NB4 (cell line): ENCODE data around the gene A2ML1.

Source experiments
- DNase-seq: peaks from one replicate; pipeline ENCODE4 v3.0.0; 2010; ENCODE audit warnings: low read depth
- H3K4me3 ChIP-seq: one replicate; pipeline ENCODE4 v1.5.1; 2011; ENCODE audit warnings: mild to moderate bottlenecking, low read depth, low read length, moderate library complexity
- MYC ChIP-seq: IDR thresholded peaks from 2 replicates; pipeline ENCODE4 v1.6.1; 2011; ENCODE audit warnings: low read depth, low read length
- POLR2A ChIP-seq: IDR thresholded peaks from 2 replicates; pipeline ENCODE4 v1.6.1; 2011; ENCODE audit warnings: mild to moderate bottlenecking; ENCODE audit not compliant: insufficient read length; ENCODE audit errors: extremely low read depth
- TF ChIP-seq, protein P1 (sequence below): IDR thresholded peaks from 2 replicates; pipeline ENCODE4 v1.6.1; 2011; ENCODE audit warnings: low read depth, low read length
- TF ChIP-seq, protein P2 (sequence below): IDR thresholded peaks from one replicate; pipeline ENCODE4 v1.5.1; 2012; ENCODE audit warnings: low read depth, low read length

Gene A2ML1

DNA sequence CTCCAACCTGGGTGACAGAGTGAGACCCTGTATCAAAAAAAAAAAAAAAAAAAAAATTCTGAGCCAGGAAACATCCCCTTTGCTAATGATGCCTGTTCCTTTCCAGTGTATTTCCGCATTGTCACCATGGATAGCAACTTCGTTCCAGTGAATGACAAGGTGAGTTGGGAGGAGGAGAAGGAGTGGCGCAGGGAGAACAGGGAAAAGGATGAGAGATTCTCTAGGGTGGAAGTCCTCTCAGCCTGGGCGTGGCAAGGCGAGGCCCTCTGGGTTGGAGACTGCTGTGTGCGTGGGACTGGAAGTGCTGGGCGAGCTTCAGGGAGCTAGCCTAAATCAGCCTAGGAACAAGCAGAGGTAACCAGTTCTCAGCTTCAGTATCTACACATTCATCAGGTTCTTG is 7.2 kb downstream of the A2ML1 start:
- TF ChIP-seq, protein P1, sequence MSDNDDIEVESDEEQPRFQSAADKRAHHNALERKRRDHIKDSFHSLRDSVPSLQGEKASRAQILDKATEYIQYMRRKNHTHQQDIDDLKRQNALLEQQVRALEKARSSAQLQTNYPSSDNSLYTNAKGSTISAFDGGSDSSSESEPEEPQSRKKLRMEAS, result no peak
- TF ChIP-seq MYC, result no peak
- H3K4me3 ChIP-seq, result no peak overlapping the region
- DNase-seq, result no peak

DNA sequence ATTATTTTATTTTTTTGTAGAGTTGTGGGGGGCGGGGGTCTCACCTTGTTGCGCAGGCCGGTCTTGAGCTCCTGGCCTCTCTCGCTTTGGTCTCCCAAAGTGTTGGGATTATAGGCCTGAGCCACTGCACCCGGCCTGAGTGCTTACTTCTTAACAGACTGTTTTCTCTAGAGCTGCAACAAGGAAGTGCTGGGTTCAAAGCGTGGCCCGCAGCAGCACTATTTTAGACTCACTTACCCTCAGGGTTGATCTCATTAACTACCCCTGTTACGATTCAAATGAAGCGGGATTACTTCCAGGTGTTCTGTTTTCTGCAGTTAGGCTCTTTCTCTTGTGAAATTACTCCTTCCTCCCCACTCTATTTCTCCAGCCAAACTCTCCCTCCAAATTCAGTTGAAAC is 8.7 kb downstream of the A2ML1 start:
- H3K4me3 ChIP-seq, result no peak overlapping the region
- DNase-seq, result no peak
- TF ChIP-seq POLR2A (no peak), MYC (no peak)
- TF ChIP-seq, protein P2, sequence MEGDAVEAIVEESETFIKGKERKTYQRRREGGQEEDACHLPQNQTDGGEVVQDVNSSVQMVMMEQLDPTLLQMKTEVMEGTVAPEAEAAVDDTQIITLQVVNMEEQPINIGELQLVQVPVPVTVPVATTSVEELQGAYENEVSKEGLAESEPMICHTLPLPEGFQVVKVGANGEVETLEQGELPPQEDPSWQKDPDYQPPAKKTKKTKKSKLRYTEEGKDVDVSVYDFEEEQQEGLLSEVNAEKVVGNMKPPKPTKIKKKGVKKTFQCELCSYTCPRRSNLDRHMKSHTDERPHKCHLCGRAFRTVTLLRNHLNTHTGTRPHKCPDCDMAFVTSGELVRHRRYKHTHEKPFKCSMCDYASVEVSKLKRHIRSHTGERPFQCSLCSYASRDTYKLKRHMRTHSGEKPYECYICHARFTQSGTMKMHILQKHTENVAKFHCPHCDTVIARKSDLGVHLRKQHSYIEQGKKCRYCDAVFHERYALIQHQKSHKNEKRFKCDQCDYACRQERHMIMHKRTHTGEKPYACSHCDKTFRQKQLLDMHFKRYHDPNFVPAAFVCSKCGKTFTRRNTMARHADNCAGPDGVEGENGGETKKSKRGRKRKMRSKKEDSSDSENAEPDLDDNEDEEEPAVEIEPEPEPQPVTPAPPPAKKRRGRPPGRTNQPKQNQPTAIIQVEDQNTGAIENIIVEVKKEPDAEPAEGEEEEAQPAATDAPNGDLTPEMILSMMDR, result no peak
- TF ChIP-seq, protein P1, result no peak

DNA sequence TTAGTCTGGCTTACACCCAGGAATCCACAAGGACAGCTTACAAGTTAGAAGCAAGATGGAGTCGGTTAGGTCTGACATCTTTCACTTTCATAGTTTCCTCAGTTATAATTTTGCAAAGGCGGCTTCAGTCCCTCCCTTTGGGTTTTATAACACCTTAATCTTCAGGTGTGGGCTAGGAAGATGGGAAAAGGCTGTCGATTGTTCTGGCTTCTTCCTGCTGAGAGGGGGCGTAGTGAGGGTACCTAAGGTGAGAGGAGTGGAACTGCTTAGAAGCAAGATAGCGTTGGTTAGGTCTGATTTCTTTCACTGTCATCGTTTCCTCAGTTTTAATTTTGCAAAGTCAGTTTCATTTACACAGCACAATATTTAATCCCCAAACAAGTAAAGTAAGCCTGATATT is 10.1 kb downstream of the A2ML1 start:
- TF ChIP-seq, protein P1, result no peak
- TF ChIP-seq, protein P2, result no peak
- no peak for TF ChIP-seq MYC
- H3K4me3 ChIP-seq, result no peak overlapping the region
- DNase-seq, result no peak

DNA sequence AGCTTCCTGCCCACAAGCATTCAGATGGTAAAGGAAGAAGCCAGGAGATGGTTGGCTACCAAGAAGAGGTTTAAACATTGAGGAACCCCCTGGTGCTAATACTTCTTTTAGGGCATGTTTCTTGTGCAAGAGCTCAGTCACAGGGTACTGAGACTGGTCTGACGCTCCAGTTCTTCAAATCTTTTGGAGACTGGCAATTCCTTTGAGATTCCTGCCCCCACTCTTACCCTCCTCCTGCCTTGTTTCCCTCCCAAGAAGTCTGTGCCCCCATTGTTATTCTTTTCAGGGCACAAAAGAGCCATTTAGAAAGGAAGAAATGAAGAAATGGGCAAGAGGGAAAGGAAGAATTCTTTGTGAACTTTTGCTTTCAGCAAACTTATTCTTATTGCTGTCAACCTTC is 11.8 kb downstream of the A2ML1 start:
- TF ChIP-seq POLR2A (no peak), MYC (no peak)
- TF ChIP-seq, protein P1, result no peak
- TF ChIP-seq, protein P2, result no peak
- H3K4me3 ChIP-seq, result no peak overlapping the region
- DNase-seq, result no peak

DNA sequence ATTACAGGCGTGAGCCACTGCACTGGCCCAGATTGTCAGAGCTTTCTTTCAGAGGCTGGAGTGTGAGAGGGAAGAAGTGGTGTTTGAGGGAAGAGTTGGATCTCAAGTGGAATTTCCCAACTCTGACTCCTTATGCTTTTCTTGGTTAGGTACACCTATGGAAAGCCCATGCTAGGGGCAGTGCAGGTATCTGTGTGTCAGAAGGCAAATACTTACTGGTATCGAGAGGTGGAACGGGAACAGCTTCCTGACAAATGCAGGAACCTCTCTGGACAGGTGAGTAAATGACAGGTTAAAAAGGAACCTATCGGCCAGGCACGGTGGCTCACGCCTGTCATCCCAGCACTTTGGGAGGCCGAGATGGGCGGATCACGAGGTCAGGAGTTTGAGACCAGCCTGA is 14.9 kb downstream of the A2ML1 start:
- no peak overlapping the region for H3K4me3 ChIP-seq
- TF ChIP-seq, protein P2, result no peak
- TF ChIP-seq, protein P1, result no peak
- no peak for TF ChIP-seq MYC
- TF ChIP-seq POLR2A, result no peak
- DNase-seq, result no peak

DNA sequence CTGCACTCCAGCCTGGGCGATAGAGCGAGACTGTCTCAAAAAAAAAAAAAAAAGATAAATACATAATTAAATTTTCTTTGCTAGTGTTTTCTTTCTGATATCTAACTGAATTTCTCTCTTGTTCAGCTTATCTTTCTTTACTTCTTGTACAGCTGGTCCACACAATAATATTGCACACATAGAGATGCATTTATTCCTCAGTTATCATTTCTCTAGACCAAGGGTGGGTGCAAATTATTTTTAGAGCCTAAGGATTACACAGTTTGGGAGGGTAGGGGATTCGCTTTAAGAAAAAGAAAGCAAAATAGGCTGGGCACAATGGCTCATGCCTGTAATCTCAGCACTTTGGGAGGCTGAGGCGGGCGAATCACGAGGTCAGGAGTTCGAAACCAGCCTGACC is 17.9 kb downstream of the A2ML1 start:
- H3K4me3 ChIP-seq, result no peak overlapping the region
- TF ChIP-seq POLR2A, result no peak
- no peak for TF ChIP-seq MYC
- TF ChIP-seq, protein P2, result no peak
- TF ChIP-seq, protein P1, result no peak
- DNase-seq, result no peak
